Ishikawa (cell line): ENCODE results near the gene BAZ1A.

Source experiments
- CREB1 ChIP-seq: IDR thresholded peaks from 2 replicates; pipeline ENCODE4 v1.6.1; 2012; ENCODE audit warnings: low read depth
- EGR1 ChIP-seq: IDR thresholded peaks from 2 replicates; pipeline ENCODE4 v1.6.1; 2012
- EP300 ChIP-seq: IDR thresholded peaks from 2 replicates; pipeline ENCODE4 v1.6.1; 2012; ENCODE audit warnings: borderline replicate concordance
- FOXM1 ChIP-seq: IDR thresholded peaks from 2 replicates; pipeline ENCODE4 v1.6.1; 2012; ENCODE audit warnings: low read depth, borderline replicate concordance
- MAX ChIP-seq: IDR thresholded peaks from 2 replicates; pipeline ENCODE4 v1.6.1; 2012
- NFIC ChIP-seq: IDR thresholded peaks from 2 replicates; pipeline ENCODE4 v1.6.1; 2012
- RAD21 ChIP-seq: IDR thresholded peaks from 2 replicates; pipeline ENCODE4 v1.6.1; 2012; ENCODE audit warnings: low read depth
- TCF12 ChIP-seq: IDR thresholded peaks from 2 replicates; pipeline ENCODE4 v1.6.1; 2012; ENCODE audit warnings: low read depth
- TEAD4 ChIP-seq: IDR thresholded peaks from 2 replicates; pipeline ENCODE4 v1.6.1; 2012
- YY1 ChIP-seq: IDR thresholded peaks from 2 replicates; pipeline ENCODE4 v1.6.1; 2012; ENCODE audit warnings: low read depth
- ZBTB7A ChIP-seq: IDR thresholded peaks from 2 replicates; pipeline ENCODE4 v1.6.1; 2012; ENCODE audit warnings: low read depth
- TF ChIP-seq, protein P1 (sequence below): IDR thresholded peaks from 2 replicates; pipeline ENCODE4 v1.6.1; 2012
- TF ChIP-seq, protein P2 (sequence below): IDR thresholded peaks from 2 replicates; pipeline ENCODE4 v1.6.1; 2012; ENCODE audit warnings: low read depth, mild to moderate bottlenecking

The BAZ1A gene

GRCh38 chr14:34710006-34710405, 165.2 kb downstream of the BAZ1A start:
- TF ChIP-seq, protein P1, sequence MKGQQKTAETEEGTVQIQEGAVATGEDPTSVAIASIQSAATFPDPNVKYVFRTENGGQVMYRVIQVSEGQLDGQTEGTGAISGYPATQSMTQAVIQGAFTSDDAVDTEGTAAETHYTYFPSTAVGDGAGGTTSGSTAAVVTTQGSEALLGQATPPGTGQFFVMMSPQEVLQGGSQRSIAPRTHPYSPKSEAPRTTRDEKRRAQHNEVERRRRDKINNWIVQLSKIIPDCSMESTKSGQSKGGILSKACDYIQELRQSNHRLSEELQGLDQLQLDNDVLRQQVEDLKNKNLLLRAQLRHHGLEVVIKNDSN, result no peak
- TF ChIP-seq FOXM1 (no peak), CREB1 (no peak), ZBTB7A (no peak), NFIC (no peak), TEAD4 (no peak), YY1 (no peak), EP300 (no peak), MAX (no peak), RAD21 (no peak), TCF12 (no peak)
- TF ChIP-seq, protein P2, sequence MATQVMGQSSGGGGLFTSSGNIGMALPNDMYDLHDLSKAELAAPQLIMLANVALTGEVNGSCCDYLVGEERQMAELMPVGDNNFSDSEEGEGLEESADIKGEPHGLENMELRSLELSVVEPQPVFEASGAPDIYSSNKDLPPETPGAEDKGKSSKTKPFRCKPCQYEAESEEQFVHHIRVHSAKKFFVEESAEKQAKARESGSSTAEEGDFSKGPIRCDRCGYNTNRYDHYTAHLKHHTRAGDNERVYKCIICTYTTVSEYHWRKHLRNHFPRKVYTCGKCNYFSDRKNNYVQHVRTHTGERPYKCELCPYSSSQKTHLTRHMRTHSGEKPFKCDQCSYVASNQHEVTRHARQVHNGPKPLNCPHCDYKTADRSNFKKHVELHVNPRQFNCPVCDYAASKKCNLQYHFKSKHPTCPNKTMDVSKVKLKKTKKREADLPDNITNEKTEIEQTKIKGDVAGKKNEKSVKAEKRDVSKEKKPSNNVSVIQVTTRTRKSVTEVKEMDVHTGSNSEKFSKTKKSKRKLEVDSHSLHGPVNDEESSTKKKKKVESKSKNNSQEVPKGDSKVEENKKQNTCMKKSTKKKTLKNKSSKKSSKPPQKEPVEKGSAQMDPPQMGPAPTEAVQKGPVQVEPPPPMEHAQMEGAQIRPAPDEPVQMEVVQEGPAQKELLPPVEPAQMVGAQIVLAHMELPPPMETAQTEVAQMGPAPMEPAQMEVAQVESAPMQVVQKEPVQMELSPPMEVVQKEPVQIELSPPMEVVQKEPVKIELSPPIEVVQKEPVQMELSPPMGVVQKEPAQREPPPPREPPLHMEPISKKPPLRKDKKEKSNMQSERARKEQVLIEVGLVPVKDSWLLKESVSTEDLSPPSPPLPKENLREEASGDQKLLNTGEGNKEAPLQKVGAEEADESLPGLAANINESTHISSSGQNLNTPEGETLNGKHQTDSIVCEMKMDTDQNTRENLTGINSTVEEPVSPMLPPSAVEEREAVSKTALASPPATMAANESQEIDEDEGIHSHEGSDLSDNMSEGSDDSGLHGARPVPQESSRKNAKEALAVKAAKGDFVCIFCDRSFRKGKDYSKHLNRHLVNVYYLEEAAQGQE, result no peak

GRCh38 chr14:34707722-34708121, 167.4 kb downstream of the BAZ1A start:
- TF ChIP-seq TEAD4 (no peak), ZBTB7A (no peak), YY1 (no peak), EGR1 (no peak), TCF12 (no peak)
